Esophagus squamous epithelium (tissue), 4 donors: ENCODE results near the gene QKI.

ENCODE experiments used
- CTCF ChIP-seq, 6 experiments: fragments of 450-650 bp in 4 of 6; fragments of 200-600 bp in 2 of 6; sonication (generic) in 2 of 6; IDR thresholded peaks; one replicate each; pipeline ENCODE4 v1.5.1; 2016 to 2019; ENCODE audit warnings: antibody characterized with exemption in 6 of 6, mild to moderate bottlenecking in 4 of 6, moderate library complexity in 4 of 6
- POLR2A ChIP-seq, 4 donors: fragments of 450-650 bp; IDR thresholded peaks; one replicate each; pipeline ENCODE4 v1.6.1; 2017; ENCODE audit warnings: antibody characterized with exemption in 4 of 4, mild to moderate bottlenecking in 4 of 4, moderate library complexity in 3 of 4

DNA sequence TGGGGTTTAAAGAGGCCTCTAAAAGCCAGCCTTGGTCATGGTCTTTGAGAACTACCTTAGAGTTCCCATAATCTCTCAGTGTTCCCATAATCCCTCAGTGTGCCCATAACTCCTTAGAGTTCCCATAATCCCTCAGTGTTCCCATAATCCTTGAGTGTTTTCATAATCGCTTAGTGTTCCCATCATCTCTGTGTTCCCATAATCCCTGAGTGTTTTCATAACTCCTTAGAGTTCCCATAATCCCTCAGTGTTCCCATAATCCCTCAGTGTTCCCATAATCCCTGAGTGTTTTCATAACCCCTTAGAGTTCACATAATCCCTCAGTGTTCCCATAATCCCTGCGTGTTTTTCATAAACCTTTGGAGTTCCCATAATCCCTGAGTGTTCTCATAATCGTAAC lies 199.2 kb downstream of the QKI start:
- no peak for TF ChIP-seq POLR2A (IDR thresholded peaks at IDR 0.05)
- no peak for TF ChIP-seq CTCF (IDR thresholded peaks at IDR 0.05)
